ENCODE results near the gene MRPL19. TPM values are rescaled to one million over a fixed set of nuclear protein-coding genes. Genes with fewer than 3 reads are reported as not detected.

MRPL19 gene
- total and polyA plus RNA-seq, 12 donors: 16.5 to 107 (median 69.2) TPM

- no peaks in the 10 kb centered on the region for H3K9me3 ChIP-seq (replicated peaks in 1 of 3)
- peak in 4 of 7 donors; percentile 22 to 45 (median 34) for DNase-seq
- peak overlapping the region in 1 of 5 donors; percentile 65 for H3K27ac ChIP-seq
- no peaks in the 10 kb centered on the region for H3K36me3 ChIP-seq (replicated peaks in 1 of 2)
- WGBS, 4 donors: 37 to 48% (median 42%) methylated on average over 1 of the region's 1 CpG
- intact Hi-C loops (cut with DNase I): no loop called here
- H3K27me3 ChIP-seq: no peaks in the 10 kb centered on the region
- H3K4me3 ChIP-seq: no peak overlapping the region
- TF ChIP-seq CTCF (IDR thresholded peaks at IDR 0.05) (no peak), POLR2A (IDR thresholded peaks at IDR 0.05) (no peak)
- peaks cover 11 to 12% of the 10 kb centered on the region in 2 donors for H3K4me1 ChIP-seq (replicated peaks in 1 of 2)
Observed at GRCh38 chr2:75641587-75641986, 5.0 kb upstream of the MRPL19 start.

GRCh38 chr2:75643980-75644379, 2.6 kb upstream of the MRPL19 start:
- no peak overlapping the region for H3K4me3 ChIP-seq
- H3K9me3 ChIP-seq (replicated peaks in 1 of 3): no peaks in the 10 kb centered on the region
- DNase-seq: no peak
- TF ChIP-seq POLR2A (IDR thresholded peaks at IDR 0.05) (no peak), CTCF (IDR thresholded peaks at IDR 0.05) (no peak)
- intact Hi-C loops (cut with DNase I): no loop called here
- WGBS, 4 donors: 76 to 86% (median 81%) methylated on average over 1 of the region's 1 CpG
- H3K27me3 ChIP-seq: no peaks in the 10 kb centered on the region
- H3K27ac ChIP-seq: no peak overlapping the region
- peaks cover 0 to 4% of the 10 kb centered on the region in 2 donors for H3K36me3 ChIP-seq (replicated peaks in 1 of 2)
- H3K4me1 ChIP-seq (replicated peaks in 1 of 2): peaks cover 19 to 29% of the 10 kb centered on the region in 2 donors

GRCh38 chr2:75645643-75646042, 940 bp upstream of the MRPL19 start:
- WGBS, 4 donors: 96 to 97% (median 97%) methylated on average over 10 of the region's 10 CpGs
- intact Hi-C loops (cut with DNase I): no loop called here
- Histone ChIP-seq H3K4me1 (replicated peaks in 1 of 2) (peaks cover 18 to 29% of the 10 kb centered on the region in 2 donors), H3K4me3 (no peak overlapping the region), H3K36me3 (replicated peaks in 1 of 2) (peaks cover 0 to 16% of the 10 kb centered on the region in 2 donors), H3K27me3 (no peaks in the 10 kb centered on the region), H3K9me3 (replicated peaks in 1 of 3) (no peaks in the 10 kb centered on the region), H3K27ac (no peak overlapping the region)
- DNase-seq: no peak
- TF ChIP-seq CTCF (IDR thresholded peaks at IDR 0.05): no peak
- no peak for TF ChIP-seq POLR2A (IDR thresholded peaks at IDR 0.05)

GRCh38 chr2:75646090-75646582, 447 bp upstream of the MRPL19 start:
- TF ChIP-seq CTCF (IDR thresholded peaks at IDR 0.05) (no peak), POLR2A (IDR thresholded peaks at IDR 0.05) (no peak)
- peaks cover 0 to 21% of the 10 kb centered on the region in 2 donors for H3K36me3 ChIP-seq (replicated peaks in 1 of 2)
- peaks cover 13 to 24% of the 10 kb centered on the region in 2 donors for H3K4me1 ChIP-seq (replicated peaks in 1 of 2)
- intact Hi-C loops (cut with DNase I): no loop called here
- no peak for DNase-seq
- peak overlapping the region in 3 of 5 donors; percentile 71 to 82 (median 78) for H3K27ac ChIP-seq
- no peaks in the 10 kb centered on the region for H3K9me3 ChIP-seq (replicated peaks in 1 of 3)
- WGBS, 4 donors: 72 to 78% (median 75%) methylated on average over 9 of the region's 9 CpGs
- peak overlapping the region in 2 of 4 donors; percentile 84 to 88 for H3K4me3 ChIP-seq
- no peaks in the 10 kb centered on the region for H3K27me3 ChIP-seq

Measured in adrenal gland (tissue), 12 donors.